Measurements from ENCODE around the gene PLA2G4D.

- no peak for TF ChIP-seq EZH2 (IDR thresholded peaks at IDR 0.05; ENCODE audit: borderline replicate concordance, low read length)
- no peak for TF ChIP-seq CTCF (IDR thresholded peaks at IDR 0.05; ENCODE audit: low read length)
Measured at GRCh38 chr15:42065033-42065432, 29.3 kb downstream of the PLA2G4D start.
